ENCODE measurements around the gene NAALADL2.

NAALADL2 gene

GRCh38 chr3:174945276-174945675, 86.1 kb downstream of the NAALADL2 start:
- no peak for DNase-seq (ENCODE audit: low read depth)
- TF ChIP-seq CTCF (IDR thresholded peaks at IDR 0.05; ENCODE audit: low read depth, low read length, missing control alignments): no peak
- no peak overlapping the region for H3K4me3 ChIP-seq (ENCODE audit: low read depth, low read length)
- in situ Hi-C loops (cut with HindIII; ENCODE audit: low sequenced_read_pairs): no loop called here

GRCh38 chr3:174945951-174946350, 86.8 kb downstream of the NAALADL2 start:
- DNase-seq (ENCODE audit: low read depth): no peak
- no peak for TF ChIP-seq CTCF (IDR thresholded peaks at IDR 0.05; ENCODE audit: low read depth, low read length, missing control alignments)
- H3K4me3 ChIP-seq (ENCODE audit: low read depth, low read length): no peak overlapping the region
- in situ Hi-C loops (cut with HindIII; ENCODE audit: low sequenced_read_pairs): no loop called here

- H3K4me3 ChIP-seq (ENCODE audit: low read depth, low read length): no peak overlapping the region
- peak; percentile 93 for DNase-seq (ENCODE audit: low read depth)
- TF ChIP-seq CTCF (IDR thresholded peaks at IDR 0.05; ENCODE audit: low read depth, low read length, missing control alignments): no peak
- in situ Hi-C loops (cut with HindIII; ENCODE audit: low sequenced_read_pairs): no loop called here
These were observed 90.4 kb downstream of the NAALADL2 start for GRCh38 chr3:174949523-174949922.

- in situ Hi-C loops (cut with HindIII; ENCODE audit: low sequenced_read_pairs): no loop called here
These were observed 91.9 kb downstream of the NAALADL2 start for GRCh38 chr3:174951034-174951433.

GRCh38 chr3:174951498-174952005, 92.4 kb downstream of the NAALADL2 start:
- H3K4me3 ChIP-seq (ENCODE audit: low read depth, low read length): no peak overlapping the region
- TF ChIP-seq CTCF (IDR thresholded peaks at IDR 0.05; ENCODE audit: low read depth, low read length, missing control alignments): no peak
- DNase-seq (ENCODE audit: low read depth): no peak
- in situ Hi-C loops (cut with HindIII; ENCODE audit: low sequenced_read_pairs): no loop called here

More at GRCh38 chr3:174951034-174951433, 91.9 kb downstream of the NAALADL2 start:
- TF ChIP-seq CTCF (IDR thresholded peaks at IDR 0.05; ENCODE audit: low read depth, low read length, missing control alignments): no peak
- peak; percentile 55 for DNase-seq (ENCODE audit: low read depth)
- H3K4me3 ChIP-seq (ENCODE audit: low read depth, low read length): no peak overlapping the region

- in situ Hi-C loops (cut with HindIII; ENCODE audit: low sequenced_read_pairs): no loop called here
- H3K4me3 ChIP-seq (ENCODE audit: low read depth, low read length): no peak overlapping the region
- DNase-seq (ENCODE audit: low read depth): no peak
- no peak for TF ChIP-seq CTCF (IDR thresholded peaks at IDR 0.05; ENCODE audit: low read depth, low read length, missing control alignments)
These were observed 93.9 kb downstream of the NAALADL2 start for GRCh38 chr3:174953068-174953467.

Data from astrocyte of the cerebellum (primary cell).